HG02973 (cell line): ENCODE measurements around the gene PPM1D.
"Not testable (repeated sequence)": the region's sequence is repeated elsewhere in the genome, so short reads cannot be mapped to it uniquely, and the experiment has no call there.

ENCODE experiments used
- ATAC-seq: cut with Tn5 transposase; IDR thresholded peaks from one replicate; pipeline ENCODE4 v1.9.1; 2021; ENCODE audit warnings: moderate library complexity; ENCODE audit not compliant: unreplicated experiment

PPM1D gene

DNA sequence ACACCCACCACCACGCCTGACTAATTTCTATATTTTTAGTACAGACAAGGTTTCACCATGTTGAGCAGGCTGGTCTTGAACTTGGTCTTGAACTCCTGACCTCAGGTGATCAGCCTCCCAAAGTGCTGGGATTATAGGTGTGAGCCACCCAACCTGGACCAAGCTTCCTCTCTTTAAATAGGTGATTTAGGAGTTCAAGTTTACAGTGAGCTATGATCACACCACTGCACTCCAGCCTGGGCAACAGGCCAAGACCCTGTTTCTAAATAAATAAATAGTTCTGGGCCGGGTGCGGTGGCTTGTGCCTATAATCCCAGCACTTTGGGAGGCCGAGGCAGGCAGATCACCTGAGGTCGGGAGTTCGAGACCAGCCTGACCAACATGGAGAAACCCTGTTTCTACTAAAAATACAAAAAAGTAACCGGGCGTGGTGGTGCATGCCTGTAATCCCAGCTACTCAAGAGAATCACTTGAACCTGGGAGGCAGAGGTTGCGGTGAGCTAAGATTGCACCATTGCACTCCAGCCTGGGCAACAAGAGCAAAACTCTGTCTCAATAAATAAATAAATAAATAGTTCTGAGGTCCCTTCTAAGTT, 6.5 kb upstream of the PPM1D start:
- ATAC-seq = not testable (repeated sequence)

DNA sequence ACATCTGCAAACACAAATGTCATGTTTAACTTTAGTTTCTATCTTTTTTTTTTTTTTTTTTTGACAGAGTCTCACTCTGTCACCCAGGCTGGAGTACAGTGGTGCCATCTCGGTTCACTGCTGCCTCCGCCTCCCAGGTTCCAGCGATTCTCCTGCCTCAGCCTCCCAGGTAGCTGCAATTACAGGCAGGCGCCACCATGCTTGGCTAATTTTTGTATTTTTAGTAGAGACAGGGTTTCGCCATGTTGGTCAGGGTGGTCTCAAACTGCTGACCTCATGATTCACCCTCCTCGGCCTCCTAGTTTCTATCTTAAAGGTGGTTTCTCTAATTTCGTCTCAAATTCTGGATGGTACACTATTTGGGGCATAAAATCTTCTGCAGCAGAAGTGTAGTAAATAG, 5.8 kb upstream of the PPM1D start:
- not testable (repeated sequence) for ATAC-seq

DNA sequence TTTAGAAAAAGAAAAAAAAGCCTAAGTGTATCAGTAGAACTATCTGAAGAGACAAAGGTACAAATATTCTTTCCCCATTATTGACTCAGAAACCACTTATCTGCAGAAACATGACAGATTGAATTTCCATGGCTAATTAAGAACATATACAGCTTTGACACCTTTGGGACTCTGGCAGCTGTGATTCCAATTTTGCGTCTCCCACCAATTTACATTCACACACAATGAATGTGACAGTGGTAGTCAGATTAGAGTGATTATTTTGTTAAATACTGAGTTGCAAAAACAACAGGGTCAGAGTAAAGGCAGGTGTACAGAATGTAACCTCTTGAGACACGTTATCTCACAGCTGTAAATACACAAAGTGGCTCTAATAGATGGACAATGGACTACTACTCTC, 5.3 kb upstream of the PPM1D start:
- ATAC-seq = no peak

DNA sequence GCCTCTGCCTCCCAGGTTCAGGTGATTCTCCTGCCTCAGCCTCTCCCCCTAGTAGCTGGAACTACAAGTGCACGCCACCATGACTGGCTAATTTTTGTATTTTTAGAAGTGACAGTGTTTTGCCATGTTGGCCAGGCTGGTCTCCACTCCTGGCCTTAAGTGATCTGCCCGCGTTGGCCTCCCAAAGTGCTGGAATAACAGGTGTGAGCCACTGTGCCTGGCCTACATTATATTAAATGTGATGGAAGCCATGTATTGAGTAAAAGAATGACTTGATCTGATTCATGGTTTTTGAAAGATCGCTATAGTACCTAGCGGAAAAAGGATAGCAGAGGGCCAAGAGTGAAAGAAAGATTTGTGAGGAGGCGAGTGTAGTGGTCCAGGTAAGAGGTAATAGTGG, 2.7 kb upstream of the PPM1D start:
- no peak for ATAC-seq

DNA sequence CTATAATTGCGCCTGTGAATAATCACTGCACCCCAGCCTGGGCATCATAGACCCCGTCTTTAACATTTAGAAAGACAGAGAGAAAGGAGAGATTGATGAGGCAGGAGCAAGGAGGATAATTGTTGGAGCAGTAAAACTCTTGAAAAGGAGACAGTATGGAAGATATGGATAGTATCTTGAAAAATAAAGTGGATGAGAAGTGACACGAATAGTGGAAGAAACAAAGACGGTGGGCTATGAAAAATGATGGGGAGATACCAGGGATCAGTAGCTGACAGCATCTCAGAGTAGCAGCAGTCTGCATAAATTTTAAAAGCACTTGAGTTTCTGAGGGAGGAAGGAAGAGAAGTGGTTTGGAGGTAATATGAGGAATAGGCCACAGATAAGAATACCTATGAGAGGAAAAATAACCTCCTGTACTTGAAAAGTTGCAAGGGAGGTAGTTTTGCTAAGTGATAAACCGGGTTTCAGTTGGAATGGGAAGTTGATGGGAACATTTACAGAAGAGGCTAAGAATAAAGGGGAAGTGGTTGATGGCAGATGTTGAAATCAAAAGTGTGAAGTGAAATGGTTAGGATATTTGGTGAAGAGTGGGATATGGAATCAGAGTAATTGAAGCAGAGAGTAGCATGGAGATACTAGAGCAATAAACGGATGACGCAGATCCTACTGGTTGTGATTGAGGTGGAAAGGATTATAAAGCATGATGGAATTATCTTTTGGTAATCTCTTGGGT, 1.8 kb upstream of the PPM1D start:
- ATAC-seq = no peak

DNA sequence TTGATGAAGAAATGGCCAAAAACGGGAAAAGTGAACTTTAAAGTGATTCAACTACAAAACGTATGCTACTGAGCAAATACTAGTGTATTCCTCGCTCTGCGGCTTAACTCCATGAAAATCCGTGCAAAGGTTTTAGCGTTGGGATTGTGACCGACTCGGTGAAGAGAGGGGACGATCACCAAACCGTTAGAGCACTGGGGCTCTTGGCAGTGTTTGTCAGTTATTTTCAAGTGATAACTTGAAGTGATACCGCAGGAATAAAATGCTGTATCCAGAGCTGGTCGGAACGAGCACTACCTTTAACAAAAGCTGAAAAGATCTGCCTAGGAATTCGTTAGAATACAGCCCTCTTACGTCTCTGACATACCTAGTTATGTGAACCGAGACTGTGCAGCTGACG, 773 bp upstream of the PPM1D start:
- ATAC-seq = no peak

DNA sequence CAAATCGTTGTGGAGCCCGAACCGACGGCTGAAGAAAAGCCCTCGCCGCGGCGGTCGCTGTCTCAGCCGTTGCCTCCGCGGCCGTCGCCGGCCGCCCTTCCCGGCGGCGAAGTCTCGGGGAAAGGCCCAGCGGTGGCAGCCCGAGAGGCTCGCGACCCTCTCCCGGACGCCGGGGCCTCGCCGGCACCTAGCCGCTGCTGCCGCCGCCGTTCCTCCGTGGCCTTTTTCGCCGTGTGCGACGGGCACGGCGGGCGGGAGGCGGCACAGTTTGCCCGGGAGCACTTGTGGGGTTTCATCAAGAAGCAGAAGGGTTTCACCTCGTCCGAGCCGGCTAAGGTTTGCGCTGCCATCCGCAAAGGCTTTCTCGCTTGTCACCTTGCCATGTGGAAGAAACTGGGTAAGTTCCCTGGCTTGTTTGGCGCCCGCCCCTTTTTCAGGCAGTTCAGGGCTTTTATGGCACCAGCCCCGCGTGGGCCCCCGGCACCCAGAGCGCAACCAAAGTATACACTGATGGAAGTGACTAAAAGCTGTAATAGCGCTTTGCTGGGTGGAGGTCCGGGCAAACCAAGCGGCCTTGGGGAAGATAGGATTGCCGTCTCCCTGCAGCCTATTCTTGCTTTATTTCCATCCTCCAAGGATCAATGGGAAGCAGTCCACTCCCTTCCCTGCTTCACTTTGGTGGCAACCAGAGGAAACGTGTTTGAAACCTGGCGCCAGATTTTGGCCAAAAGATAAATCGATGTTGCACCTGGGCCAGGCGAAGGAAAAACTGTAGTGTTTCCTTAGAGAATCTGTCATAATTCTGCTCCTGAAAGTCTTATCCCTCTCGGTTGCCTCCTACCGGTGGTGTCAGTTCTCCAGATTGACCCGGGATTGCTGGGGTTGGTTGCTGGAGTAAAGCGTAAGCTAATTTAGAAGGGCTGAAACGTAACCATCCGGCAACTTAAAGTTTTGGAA, 775 bp downstream of the PPM1D start:
- ATAC-seq = peak; percentile 15

DNA sequence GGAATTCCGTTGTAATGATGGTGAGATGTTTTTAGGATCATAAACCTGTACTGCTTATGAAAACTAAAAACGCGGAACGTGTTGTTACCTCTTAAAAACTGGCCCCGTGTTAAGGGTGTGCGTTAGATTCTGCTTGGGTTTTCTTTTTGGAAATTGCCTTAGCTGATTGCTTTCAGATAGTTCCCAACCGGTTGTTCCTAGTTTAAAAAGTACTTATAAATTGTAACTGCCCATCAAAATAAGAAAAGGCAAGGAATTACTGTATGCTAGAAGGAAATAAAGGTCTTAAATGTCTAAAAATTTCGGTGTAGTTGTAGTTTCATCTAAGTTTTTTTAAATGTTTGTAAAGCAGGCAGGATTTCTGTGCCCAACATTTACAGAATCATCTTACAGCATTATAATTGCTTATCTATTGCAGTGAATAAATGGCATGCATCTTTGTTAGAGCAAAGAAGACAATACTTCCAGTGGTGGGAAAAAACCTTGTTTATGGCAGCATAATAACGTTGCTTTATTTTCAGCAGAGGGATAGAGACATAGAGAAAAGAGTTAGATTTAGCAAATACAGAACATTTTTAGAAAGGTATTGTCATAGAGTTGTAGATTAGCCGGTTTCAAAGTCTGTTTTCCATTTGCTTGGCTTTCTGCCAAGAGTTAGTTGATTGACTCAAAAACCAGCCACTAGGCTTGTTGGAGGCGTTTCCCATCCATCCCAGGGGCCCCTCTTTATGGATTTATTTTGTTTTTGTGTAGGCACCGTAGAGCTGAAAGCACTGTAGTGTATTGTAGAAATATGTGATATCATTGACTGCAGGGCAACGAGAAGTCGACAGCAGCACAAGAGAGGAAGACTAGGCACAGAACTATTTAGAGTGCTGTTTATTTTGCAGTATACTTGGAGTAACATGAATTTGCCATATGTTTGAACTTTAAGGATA, 1.7 kb downstream of the PPM1D start:
- no peak for ATAC-seq

DNA sequence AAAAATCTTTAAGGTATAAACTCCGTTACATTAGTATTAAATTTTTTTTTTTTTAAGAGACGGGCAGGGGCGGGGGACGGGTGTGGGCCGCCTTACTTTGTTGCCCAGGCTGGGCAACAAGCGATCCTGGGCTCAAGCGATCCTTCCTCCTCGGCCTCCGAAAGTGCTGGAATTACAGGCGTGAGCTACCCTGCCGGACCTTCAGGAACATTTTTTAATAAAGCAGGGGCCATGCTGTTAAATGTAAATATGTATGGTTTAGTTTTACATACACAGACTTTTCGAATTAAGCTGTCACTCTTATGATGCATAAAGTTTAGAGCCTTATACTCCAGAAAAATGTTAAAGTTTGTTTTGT, 2.4 kb downstream of the PPM1D start:
- ATAC-seq = no peak

DNA sequence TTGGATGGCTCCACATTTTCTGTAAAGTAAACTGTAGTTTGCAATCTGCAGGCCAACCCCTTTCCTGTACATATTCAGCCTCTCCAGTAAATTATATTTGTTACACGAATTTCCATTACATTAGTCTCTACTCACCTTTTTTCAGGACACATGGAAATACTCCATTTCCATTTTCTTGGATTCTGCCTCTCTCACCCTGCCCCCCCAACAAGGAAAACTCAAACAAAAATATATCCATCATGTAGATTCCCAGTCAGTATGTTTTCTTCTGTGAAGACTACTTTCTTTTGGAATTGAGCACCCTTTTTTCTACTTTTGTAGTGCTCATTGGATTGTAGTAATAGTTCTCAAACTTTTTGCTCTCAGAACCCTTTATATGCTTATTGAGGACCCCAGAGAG, 2.9 kb downstream of the PPM1D start:
- ATAC-seq = no peak

DNA sequence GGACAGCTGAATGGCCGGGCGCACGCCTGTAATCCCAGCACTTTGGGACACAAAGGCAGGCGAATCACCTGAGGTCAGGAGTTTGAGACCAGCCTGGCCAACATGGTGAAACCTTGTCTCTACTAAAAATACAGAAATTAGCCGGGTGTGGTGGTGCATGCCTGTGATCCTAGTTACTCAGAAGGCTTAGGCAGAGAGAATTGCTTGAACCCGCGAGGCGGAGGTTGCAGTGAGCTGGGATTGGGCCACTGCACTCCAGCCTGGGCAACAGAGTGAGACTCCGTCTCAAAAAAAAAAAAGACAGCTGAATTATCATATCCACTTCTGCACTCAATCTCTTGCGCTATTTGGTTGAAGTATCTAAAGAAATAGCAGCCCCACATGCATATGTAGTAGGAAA, 3.5 kb downstream of the PPM1D start:
- ATAC-seq = not testable (repeated sequence)

DNA sequence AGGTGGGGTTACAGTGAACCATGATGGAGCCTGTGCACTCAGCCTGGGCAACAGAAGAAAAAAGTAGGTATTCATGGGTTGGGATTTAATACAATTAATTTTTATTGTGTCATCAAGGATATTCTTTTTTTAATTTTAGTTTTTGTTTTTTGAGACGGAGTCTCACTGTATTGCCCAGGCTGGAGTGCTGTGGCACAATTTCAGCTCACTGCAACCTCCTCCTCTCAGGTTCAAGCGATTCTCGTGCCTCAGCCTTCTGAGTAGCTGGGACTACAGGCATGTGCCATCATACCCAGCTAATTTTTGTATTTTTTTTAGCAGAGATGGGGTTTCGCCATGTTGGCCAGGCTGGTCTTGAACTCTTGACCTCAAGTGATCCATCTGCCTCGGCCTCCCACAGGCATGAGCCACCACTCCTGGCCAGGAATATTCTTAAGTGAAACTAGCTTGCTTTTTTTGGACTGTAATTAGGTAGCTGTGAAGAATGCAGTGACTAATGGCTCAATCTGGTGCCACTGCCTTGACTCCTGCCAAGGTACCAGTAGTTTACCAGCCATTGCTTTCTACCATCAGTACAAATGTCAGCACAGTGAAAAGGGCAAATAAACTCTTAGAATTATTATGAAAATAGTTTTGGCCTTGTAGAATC, 4.8 kb downstream of the PPM1D start:
- no peak for ATAC-seq

DNA sequence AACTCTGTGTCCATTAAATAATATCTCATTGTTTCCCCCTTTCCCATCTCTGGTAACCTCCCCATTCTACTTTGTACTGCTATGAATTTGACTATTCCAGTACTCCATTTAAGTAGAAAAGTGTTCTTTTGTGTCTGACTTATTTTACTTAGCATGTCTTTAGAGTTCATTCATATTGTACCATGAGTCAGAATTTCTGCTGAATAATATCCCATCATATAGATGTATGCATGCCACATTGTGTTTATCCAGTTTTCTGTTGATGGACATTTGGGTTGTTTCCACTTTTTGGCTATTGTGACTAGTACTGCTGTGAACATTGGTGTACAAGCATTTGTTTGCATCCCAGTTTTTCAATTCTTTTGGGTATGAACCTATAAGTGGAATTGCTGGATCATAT, 6.0 kb downstream of the PPM1D start:
- no peak for ATAC-seq

DNA sequence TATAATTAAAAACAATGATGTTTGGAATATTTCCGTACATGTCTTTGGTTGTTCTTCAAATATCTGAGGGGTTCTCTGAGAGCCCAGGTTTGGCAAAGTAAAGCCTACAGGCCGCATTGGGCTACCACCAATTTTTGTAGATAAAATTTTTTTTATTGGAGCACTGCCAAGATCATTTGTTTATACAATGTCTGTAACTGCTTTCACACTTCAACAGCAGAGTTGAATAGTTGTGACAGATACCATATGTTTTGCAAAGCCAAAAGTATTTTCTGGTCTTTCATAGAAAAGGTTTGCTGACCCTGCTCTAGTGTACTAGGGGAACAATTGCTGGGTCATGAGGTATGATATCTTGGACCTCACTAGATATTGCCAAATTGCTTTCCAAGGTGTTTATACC, 10.5 kb downstream of the PPM1D start:
- no peak for ATAC-seq

DNA sequence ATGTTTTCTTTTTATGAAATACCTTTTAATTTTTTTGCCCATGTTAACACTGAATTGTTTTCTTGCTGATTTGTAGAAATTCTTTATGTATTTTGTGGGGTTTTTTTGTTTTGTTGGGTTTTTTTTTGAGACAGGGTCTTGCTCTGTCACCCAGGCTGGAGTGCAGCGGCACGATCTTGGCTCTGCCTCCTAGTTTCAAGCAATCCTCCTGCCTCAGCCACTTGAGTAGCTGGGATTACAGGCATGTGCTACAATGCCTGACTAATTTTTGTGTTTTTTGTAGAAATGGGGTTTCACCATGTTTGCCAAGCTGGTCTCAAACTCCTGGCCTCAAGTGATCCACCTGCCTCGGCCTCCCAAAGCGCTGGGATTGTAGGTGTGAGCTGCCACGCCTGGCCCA, 11.3 kb downstream of the PPM1D start:
- not testable (repeated sequence) for ATAC-seq

DNA sequence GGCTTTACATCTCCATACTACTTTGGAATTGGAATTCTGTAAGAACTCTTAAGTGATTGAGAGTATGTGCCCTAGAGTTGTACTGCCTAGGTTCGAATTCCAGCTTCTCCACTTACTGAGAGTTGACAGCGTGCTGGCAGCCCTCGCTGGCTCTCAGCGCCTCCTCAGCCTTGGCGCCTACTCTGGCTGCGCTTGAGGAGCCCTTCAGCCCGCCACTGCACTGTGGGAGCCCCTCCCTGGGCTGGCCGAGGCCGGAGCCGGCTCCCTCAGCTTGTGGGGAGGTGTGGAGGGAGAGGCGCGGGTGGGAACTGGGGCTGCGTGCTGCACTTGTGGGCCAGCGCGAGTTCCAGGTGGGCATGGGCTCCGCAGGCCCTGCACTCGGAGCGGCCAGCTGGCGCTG, 13.3 kb downstream of the PPM1D start:
- ATAC-seq = no peak

DNA sequence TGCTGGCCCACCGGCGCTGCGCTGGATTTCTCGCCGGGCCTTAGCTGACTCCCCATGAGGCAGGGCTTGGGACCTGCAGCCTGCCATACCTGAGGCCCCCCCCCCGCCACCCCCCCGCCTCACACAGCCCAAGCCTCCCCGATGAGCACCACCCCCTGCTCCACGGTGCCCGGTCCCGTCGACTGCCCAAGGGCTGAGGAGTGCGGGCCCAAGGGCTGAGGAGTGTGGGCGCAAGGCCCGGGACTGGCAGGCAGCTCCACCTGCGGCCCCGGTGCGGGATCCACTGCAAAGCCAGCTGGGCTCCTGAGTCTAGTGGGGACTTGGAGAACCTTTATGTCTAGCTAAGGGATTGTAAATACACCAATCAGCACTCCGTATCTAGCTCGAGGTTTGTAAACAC, 13.8 kb downstream of the PPM1D start:
- not testable (repeated sequence) for ATAC-seq

DNA sequence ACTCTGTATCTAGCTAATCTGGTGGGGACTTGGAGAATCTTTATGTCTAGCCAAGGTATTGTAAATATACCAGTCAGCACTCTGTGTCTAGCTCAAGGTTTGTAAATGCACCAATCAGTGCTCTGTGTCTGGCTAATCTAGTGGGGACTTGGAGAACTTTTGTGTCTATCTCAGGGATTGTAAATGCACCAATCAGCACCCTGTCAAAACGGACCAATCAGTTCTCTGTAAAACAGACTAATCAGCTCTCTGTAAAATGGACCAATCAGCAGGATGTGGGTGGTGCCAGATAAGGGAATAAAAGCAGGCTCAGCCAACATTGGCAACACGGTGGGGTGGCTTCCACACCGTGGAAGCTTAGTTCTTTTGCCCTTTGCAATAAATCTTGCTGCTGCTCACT, 14.3 kb downstream of the PPM1D start:
- ATAC-seq = not testable (repeated sequence)

DNA sequence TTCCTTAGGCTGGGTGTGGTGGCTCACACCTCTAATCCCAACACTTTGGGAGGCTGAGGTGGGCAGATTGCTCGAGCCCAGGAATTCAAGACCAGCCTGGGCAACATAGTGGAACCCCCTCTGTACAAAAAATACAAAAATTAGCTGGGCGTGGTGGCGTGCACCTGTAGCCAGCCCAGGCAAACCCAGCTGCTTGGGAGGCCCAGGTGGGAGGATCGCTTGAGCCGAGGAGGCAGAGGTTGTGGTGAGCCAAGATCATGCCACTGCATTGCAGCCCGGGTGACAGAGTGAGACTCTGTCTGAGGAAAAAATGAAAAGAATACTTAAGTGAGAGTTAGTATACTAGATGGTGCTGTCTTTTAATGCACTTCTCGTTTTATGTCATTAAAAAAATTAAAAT, 15.1 kb downstream of the PPM1D start:
- no peak for ATAC-seq

DNA sequence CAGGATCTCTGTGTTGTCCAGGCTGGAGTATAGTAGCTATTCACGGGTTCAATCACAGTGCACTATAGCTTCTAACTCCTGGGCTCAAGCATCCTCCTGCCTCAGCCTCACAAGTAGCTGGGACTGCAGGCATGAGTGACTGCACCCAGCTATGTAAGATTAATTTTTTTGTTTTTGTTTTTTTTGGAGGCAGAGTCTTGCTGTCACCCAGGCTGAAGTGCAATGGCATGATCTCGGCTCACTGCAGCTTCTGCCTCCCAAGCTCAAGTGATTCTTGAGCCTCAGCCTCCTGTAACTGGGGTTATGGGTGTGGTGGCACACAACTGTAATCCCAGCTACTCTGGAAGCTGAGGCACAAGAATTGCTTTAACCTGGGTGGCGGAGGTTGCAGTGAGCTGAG, 15.8 kb downstream of the PPM1D start:
- no peak for ATAC-seq
